Natural killer cell (primary cell): Measurements from ENCODE around the gene SLC41A3. TPM values are rescaled to one million over a fixed set of nuclear protein-coding genes. Genes with fewer than 3 reads are reported as not detected.

Source experiments
- ATAC-seq, 3 donors: fragments of 150-1000 bp in 2 of 3; fragments of 200-7000 bp in 1 of 3; cut with Tn5 transposase; 1 replicate in 1 of 3; 2 replicates in 2 of 3; pipeline ENCODE4 v1.10.0; 2021; ENCODE audit warnings: mild to moderate bottlenecking in 2 of 3, moderate library complexity in 2 of 3
- DNase-seq, 2 donors: peaks; one replicate each; pipeline versions ENCODE4 v3.0.0 to v3.0.0-alpha.2; 2013 to 2021; ENCODE audit warnings: mixed read lengths in 1 of 2
- H3K27ac ChIP-seq: one replicate; pipeline ENCODE4 v1.5.1; 2013; ENCODE audit warnings: mild to moderate bottlenecking, low read length
- H3K27me3 ChIP-seq: one replicate; pipeline ENCODE4 v1.6.1; 2013; ENCODE audit warnings: low read length; ENCODE audit not compliant: control insufficient read depth, insufficient read depth
- H3K36me3 ChIP-seq: one replicate; pipeline ENCODE4 v1.6.1; 2013; ENCODE audit warnings: low read length; ENCODE audit not compliant: control insufficient read depth, insufficient read depth
- H3K4me1 ChIP-seq: one replicate; pipeline ENCODE4 v1.6.1; 2013; ENCODE audit warnings: low read length; ENCODE audit not compliant: control insufficient read depth, insufficient read depth
- H3K4me3 ChIP-seq: one replicate; pipeline ENCODE4 v1.5.1; 2013; ENCODE audit warnings: low read length
- H3K9me3 ChIP-seq: one replicate; pipeline ENCODE4 v1.6.1; 2013; ENCODE audit warnings: low read length; ENCODE audit not compliant: control insufficient read depth, insufficient read depth
- H3K27ac Mint-ChIP-seq, 2 donors: one replicate each; pipeline ENCODE4 v1.8.0; 2022; ENCODE audit warnings: mild to moderate bottlenecking in 2 of 2, mixed read lengths in 2 of 2, moderate library complexity in 1 of 2
- H3K27me3 Mint-ChIP-seq, 2 donors: one replicate each; pipeline ENCODE4 v1.8.0; 2022; ENCODE audit warnings: low read depth in 2 of 2, mixed read lengths in 2 of 2
- H3K36me3 Mint-ChIP-seq: one replicate; pipeline ENCODE4 v1.8.0; 2022; ENCODE audit warnings: mixed read lengths
- H3K4me1 Mint-ChIP-seq, 2 donors: one replicate each; pipeline ENCODE4 v1.8.0; 2022; ENCODE audit warnings: mixed read lengths in 2 of 2
- H3K4me3 Mint-ChIP-seq: one replicate; pipeline ENCODE4 v1.8.0; 2022; ENCODE audit warnings: mild to moderate bottlenecking, moderate library complexity, mixed read lengths
- H3K9me3 Mint-ChIP-seq, 2 donors: one replicate each; pipeline ENCODE4 v1.8.0; 2022; ENCODE audit warnings: mixed read lengths in 2 of 2
- CTCF ChIP-seq: fragments of 200-600 bp; IDR thresholded peaks from one replicate; pipeline ENCODE4 v1.8.0; 2022; ENCODE audit warnings: antibody characterized with exemption
- WGBS: methylation state at CpG from one replicate; pipeline ENCODE4 v1.1.7; 2013; ENCODE audit warnings: missing lambda C conversion rate; ENCODE audit not compliant: insufficient coverage; 5-methylcytosine and 5-hydroxymethylcytosine counted together
- intact Hi-C: fragments of 100-400 bp; cut with micrococcal nuclease; formaldehyde crosslinking; loops from one replicate; pipeline ENCODE4 v1.14.2; 2022
- total RNA-seq, 4 donors: library from RNA; stranded (reverse); fragments of 120-200 nt in 1 of 4; gene quantifications; one replicate each; pipeline versions ENCODE4 v1.2.3 to v1.2.4, GENCODE V29; 2013 to 2022

SLC41A3 gene
- total RNA-seq, 3 donors from 2014 or later (not counting 1 experiment from before 2014, with no cell fraction given) = 24.2 to 29.6 (median 27.1) TPM

DNA sequence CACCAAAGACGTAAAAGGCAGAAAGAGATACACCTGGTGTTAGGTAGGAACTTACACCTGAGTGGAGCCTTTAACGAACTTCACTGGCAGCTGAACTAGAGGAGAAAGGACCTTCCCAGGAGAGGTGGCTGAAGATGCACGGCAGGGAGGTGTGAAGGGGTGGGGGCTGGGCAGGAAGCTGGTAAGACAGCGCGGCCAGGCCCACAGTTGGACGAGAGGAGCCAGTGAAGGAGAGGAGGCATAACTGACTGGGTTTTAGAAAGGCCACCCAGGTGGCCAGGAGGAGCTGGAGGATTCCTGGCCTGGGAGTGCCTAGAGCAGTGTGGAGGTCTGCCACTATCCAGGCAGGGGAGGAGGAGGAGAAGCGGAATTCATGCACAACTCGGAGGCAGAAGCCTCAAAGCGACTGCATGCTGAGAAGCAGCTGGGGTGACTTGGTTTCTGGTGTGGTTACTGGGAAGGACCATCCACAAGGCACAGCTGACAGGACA, 51.9 kb downstream of the SLC41A3 start:
- intact Hi-C loops = no loop called here
- ATAC-seq = no peak
- no peak overlapping the region for H3K27ac Mint-ChIP-seq
- no peak for TF ChIP-seq CTCF
- Histone ChIP-seq H3K4me3 (no peak overlapping the region), H3K9me3 (peaks cover 9% of the 10 kb centered on the region), H3K27me3 (no peaks in the 10 kb centered on the region), H3K4me1 (peaks cover 4% of the 10 kb centered on the region), H3K36me3 (peaks cover 7% of the 10 kb centered on the region), H3K27ac (no peak overlapping the region)
- no peak for DNase-seq
- 90% methylated on average over 9 of the region's 9 CpGs for WGBS
- peaks cover 12% of the 10 kb centered on the region for H3K36me3 Mint-ChIP-seq
- peaks cover 2 to 4% of the 10 kb centered on the region in 2 donors for H3K9me3 Mint-ChIP-seq
- H3K4me1 Mint-ChIP-seq = peaks cover 6 to 11% of the 10 kb centered on the region in 2 donors
- H3K27me3 Mint-ChIP-seq = no peaks in the 10 kb centered on the region
- no peak overlapping the region for H3K4me3 Mint-ChIP-seq

GRCh38 chr3:126030455-126030854, 53.5 kb downstream of the SLC41A3 start:
- H3K4me3 Mint-ChIP-seq = no peak overlapping the region
- no peak overlapping the region for H3K27ac Mint-ChIP-seq
- H3K9me3 Mint-ChIP-seq = peaks cover 2 to 4% of the 10 kb centered on the region in 2 donors
- peaks cover 11% of the 10 kb centered on the region for H3K36me3 Mint-ChIP-seq
- H3K4me1 Mint-ChIP-seq = peaks cover 16 to 26% of the 10 kb centered on the region in 2 donors
- Histone ChIP-seq H3K9me3 (peaks cover 9% of the 10 kb centered on the region), H3K27ac (no peak overlapping the region), H3K27me3 (no peaks in the 10 kb centered on the region), H3K36me3 (peaks cover 7% of the 10 kb centered on the region), H3K4me1 (peaks cover 17% of the 10 kb centered on the region), H3K4me3 (no peak overlapping the region)
- no peak for TF ChIP-seq CTCF
- ATAC-seq (no peak), DNase-seq (no peak)
- intact Hi-C loops = no loop called here
- no peaks in the 10 kb centered on the region for H3K27me3 Mint-ChIP-seq
- 71% methylated on average over 1 of the region's 1 CpG for WGBS

DNA sequence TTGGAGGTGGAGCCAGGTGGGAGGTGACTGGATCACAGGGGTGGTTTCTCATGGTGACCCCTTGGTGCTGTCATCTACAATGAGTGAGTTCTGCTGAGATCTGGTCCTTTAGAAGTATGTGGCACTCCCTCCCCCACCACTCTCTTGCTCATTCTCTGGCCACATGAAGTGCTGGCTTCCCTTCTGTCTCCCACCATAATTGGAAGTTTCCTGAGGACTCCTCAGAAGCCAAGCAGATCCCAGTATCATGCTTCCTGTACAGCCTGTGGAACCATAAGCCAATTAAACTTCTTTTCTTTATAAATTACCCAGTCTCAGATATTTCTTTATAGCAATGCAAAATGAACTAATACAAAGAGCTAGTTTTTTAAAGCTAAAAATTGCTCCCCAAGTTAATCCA, 54.7 kb downstream of the SLC41A3 start:
- Mint-ChIP-seq H3K27me3 (no peaks in the 10 kb centered on the region), H3K9me3 (peaks cover 2 to 4% of the 10 kb centered on the region in 2 donors)

More for the DNA sequence above, 54.7 kb downstream of the SLC41A3 start:
- ATAC-seq (no peak), DNase-seq (no peak)
- H3K36me3 ChIP-seq = peaks cover 7% of the 10 kb centered on the region
- peaks cover 9% of the 10 kb centered on the region for H3K9me3 ChIP-seq
- no peaks in the 10 kb centered on the region for H3K27me3 ChIP-seq
- no peak overlapping the region for H3K27ac ChIP-seq
- TF ChIP-seq CTCF = no peak
- intact Hi-C loops = no loop called here
- peaks cover 16 to 31% of the 10 kb centered on the region in 2 donors for H3K4me1 Mint-ChIP-seq
- H3K4me1 ChIP-seq = peaks cover 17% of the 10 kb centered on the region
- peaks cover 11% of the 10 kb centered on the region for H3K36me3 Mint-ChIP-seq
- no peak overlapping the region for H3K27ac Mint-ChIP-seq
- no peak overlapping the region for H3K4me3 Mint-ChIP-seq
- no peak overlapping the region for H3K4me3 ChIP-seq
